HFFc6 (cell line): ENCODE data around the gene MPPED1. TPM values are rescaled to one million over a fixed set of nuclear protein-coding genes. Genes with fewer than 3 reads are reported as not detected.

ENCODE experiments used
- DNase-seq: peaks from one replicate; pipeline ENCODE4 v3.0.0-alpha.2; 2018
- H3K27ac Mint-ChIP-seq: 2 replicates; pipeline ENCODE4 v1.8.0; 2020; ENCODE audit warnings: mild to moderate bottlenecking, mixed read lengths
- H3K27me3 Mint-ChIP-seq: 2 replicates; pipeline ENCODE4 v1.8.0; 2021; ENCODE audit warnings: mild to moderate bottlenecking, moderate library complexity, mixed read lengths; ENCODE audit not compliant: insufficient read depth
- H3K36me3 Mint-ChIP-seq: 2 replicates; pipeline ENCODE4 v1.8.0; 2021; ENCODE audit warnings: low read depth, mixed read lengths
- H3K4me1 Mint-ChIP-seq: 2 replicates; pipeline ENCODE4 v1.8.0; 2020; ENCODE audit warnings: low read depth, mixed read lengths
- H3K4me3 Mint-ChIP-seq: 2 replicates; pipeline ENCODE4 v1.8.0; 2020; ENCODE audit warnings: mild to moderate bottlenecking, moderate library complexity, mixed read lengths
- H3K9me3 Mint-ChIP-seq: 2 replicates; pipeline ENCODE4 v1.8.0; 2020; ENCODE audit warnings: mild to moderate bottlenecking, mixed read lengths
- total RNA-seq, 6 experiments: library from RNA; stranded (reverse); fragmentation: NEBNext Ultra II Directional; extraction: Animal tissue kit (Norgen Biotek cat#: 25700); gene quantifications; 2 replicates in 1 of 6; 3 replicates in 5 of 6; pipeline ENCODE4 v1.2.3, GENCODE V29; 2021
- TF ChIP-seq, protein P1 (sequence below): fragments of 200-600 bp; sonication (generic); IDR thresholded peaks from 2 replicates; pipeline ENCODE4 v1.5.0; 2021; ENCODE audit warnings: antibody characterized with exemption, mild to moderate bottlenecking

MPPED1 gene
- total RNA-seq, 6 experiments from 2014 or later = not detected

- Mint-ChIP-seq H3K36me3 (no peaks in the 10 kb centered on the region), H3K27me3 (peaks cover 10% of the 10 kb centered on the region), H3K4me1 (no peaks in the 10 kb centered on the region), H3K27ac (no peak overlapping the region), H3K4me3 (no peak overlapping the region), H3K9me3 (peaks cover 9% of the 10 kb centered on the region; the same call in 1 of the 2 replicates)
- DNase-seq = no peak
- TF ChIP-seq, protein P1, sequence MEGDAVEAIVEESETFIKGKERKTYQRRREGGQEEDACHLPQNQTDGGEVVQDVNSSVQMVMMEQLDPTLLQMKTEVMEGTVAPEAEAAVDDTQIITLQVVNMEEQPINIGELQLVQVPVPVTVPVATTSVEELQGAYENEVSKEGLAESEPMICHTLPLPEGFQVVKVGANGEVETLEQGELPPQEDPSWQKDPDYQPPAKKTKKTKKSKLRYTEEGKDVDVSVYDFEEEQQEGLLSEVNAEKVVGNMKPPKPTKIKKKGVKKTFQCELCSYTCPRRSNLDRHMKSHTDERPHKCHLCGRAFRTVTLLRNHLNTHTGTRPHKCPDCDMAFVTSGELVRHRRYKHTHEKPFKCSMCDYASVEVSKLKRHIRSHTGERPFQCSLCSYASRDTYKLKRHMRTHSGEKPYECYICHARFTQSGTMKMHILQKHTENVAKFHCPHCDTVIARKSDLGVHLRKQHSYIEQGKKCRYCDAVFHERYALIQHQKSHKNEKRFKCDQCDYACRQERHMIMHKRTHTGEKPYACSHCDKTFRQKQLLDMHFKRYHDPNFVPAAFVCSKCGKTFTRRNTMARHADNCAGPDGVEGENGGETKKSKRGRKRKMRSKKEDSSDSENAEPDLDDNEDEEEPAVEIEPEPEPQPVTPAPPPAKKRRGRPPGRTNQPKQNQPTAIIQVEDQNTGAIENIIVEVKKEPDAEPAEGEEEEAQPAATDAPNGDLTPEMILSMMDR = no peak
These were observed 25.1 kb downstream of the MPPED1 start for GRCh38 chr22:43436868-43437267.

- H3K4me1 Mint-ChIP-seq = no peaks in the 10 kb centered on the region
- no peak for DNase-seq
- H3K27ac Mint-ChIP-seq = no peak overlapping the region
- TF ChIP-seq, protein P1 = no peak
- no peaks in the 10 kb centered on the region; the same call in 1 of the 2 replicates for H3K36me3 Mint-ChIP-seq
- peaks cover 13% of the 10 kb centered on the region for H3K27me3 Mint-ChIP-seq
- H3K9me3 Mint-ChIP-seq = peaks cover 13% of the 10 kb centered on the region
- no peak overlapping the region for H3K4me3 Mint-ChIP-seq
These were observed 26.2 kb downstream of the MPPED1 start for GRCh38 chr22:43437871-43438475.

DNA sequence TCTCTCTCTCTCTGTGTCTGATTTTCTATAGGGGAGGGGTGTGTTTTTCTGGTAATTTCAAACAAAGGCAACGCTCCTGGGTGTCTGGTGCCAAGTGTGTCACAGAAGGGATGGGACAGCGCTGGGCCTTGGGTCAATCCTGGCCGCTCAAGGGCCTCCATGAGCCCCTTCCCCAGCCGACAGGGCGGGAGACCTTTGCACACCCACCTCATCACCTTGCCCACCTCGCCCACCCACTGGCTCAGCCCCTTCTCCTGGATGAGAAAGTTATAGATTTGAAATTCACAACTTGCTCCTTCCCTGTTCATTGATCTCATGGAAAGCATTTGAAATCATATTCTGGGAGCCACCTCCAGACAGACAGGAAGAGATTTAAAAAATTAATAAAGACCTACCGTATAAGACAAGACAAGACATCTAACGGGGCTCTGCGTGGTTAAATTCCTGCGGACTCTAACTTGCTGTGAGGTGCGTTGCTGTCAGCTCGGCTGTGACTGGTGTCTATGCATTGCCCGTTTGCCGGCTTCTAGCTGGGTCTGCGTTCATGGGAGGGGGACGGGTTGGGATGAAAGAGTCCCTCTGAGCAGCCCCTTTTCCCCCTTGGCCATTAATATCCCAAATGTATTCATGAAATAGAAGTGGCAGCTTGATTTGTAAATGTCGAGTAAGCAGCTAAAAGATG, 27.0 kb downstream of the MPPED1 start:
- H3K27me3 Mint-ChIP-seq = peaks cover 11% of the 10 kb centered on the region
- H3K9me3 Mint-ChIP-seq = peaks cover 14% of the 10 kb centered on the region

GRCh38 chr22:43439368-43440103, 27.7 kb downstream of the MPPED1 start:
- Mint-ChIP-seq H3K27ac (no peak overlapping the region), H3K4me3 (no peak overlapping the region), H3K4me1 (no peaks in the 10 kb centered on the region), H3K36me3 (no peaks in the 10 kb centered on the region; the same call in 1 of the 2 replicates), H3K27me3 (peaks cover 10% of the 10 kb centered on the region), H3K9me3 (peaks cover 19% of the 10 kb centered on the region)
- TF ChIP-seq, protein P1 = no peak
- DNase-seq = no peak

More for the DNA sequence above, 27.0 kb downstream of the MPPED1 start:
- H3K36me3 Mint-ChIP-seq = no peaks in the 10 kb centered on the region; the same call in 1 of the 2 replicates
- no peak overlapping the region for H3K4me3 Mint-ChIP-seq
- H3K27ac Mint-ChIP-seq = no peak overlapping the region
- H3K4me1 Mint-ChIP-seq = no peaks in the 10 kb centered on the region
- DNase-seq = no peak
- TF ChIP-seq, protein P1 = no peak

DNA sequence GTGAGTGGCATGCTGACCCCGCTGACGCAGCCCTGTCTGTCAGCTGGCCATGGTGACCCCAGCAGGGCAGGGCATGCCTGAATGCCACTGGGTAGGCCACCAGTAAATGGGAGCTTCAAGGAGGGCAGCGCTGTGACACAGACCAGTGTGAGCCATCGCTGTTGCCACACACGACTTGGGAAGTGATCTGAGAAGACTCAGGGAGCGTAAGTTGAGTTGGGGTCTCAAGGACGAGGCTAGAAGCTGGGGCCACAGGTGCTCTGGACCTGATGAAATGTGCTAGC, 28.2 kb downstream of the MPPED1 start:
- Mint-ChIP-seq H3K27ac (no peak overlapping the region), H3K36me3 (no peaks in the 10 kb centered on the region; the same call in 1 of the 2 replicates), H3K4me1 (no peaks in the 10 kb centered on the region), H3K9me3 (peaks cover 23% of the 10 kb centered on the region), H3K4me3 (no peak overlapping the region), H3K27me3 (peaks cover 10% of the 10 kb centered on the region)
- TF ChIP-seq, protein P1 = no peak
- DNase-seq = no peak
